Measurements from ENCODE around the gene BTG4.

DNA sequence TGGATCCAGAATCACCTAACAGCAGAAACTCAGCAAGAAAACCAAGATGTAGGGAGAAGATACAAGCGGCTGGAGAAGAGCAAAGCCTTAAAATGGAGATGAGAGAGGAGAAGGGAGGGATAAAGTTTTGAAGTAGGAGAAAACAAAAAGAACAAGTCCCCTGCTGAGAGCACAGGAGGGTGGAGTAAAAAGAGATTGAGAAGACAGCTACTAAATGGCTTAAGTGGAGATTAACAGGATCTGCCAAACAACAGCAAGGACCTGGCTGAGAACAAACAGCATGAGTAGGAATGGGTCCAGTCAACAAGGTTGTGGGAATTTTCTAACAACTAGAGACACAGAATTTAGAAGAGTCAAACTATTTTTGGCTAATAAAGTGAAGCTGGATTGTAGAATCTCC, 18.1 kb downstream of the BTG4 start:
- TF ChIP-seq CTCF (IDR thresholded peaks at IDR 0.05; ENCODE audit: insufficient read depth, low read depth, low read length), result no peak
- TF ChIP-seq EZH2 (IDR thresholded peaks at IDR 0.05; ENCODE audit: insufficient read depth, low read length), result no peak
